HG02943 (cell line): ENCODE data around the gene HSP90AA1.
"Not testable (repeated sequence)": the region's sequence is repeated elsewhere in the genome, so short reads cannot be mapped to it uniquely, and the experiment has no call there.

Experiments
- ATAC-seq: cut with Tn5 transposase; IDR thresholded peaks from one replicate; pipeline ENCODE4 v1.9.1; 2021; ENCODE audit warnings: mild to moderate bottlenecking, low read depth, moderate library complexity; ENCODE audit not compliant: unreplicated experiment

HSP90AA1 gene

GRCh38 chr14:102095231-102095870 lies 8.5 kb upstream of the HSP90AA1 start:
- ATAC-seq: no peak

DNA sequence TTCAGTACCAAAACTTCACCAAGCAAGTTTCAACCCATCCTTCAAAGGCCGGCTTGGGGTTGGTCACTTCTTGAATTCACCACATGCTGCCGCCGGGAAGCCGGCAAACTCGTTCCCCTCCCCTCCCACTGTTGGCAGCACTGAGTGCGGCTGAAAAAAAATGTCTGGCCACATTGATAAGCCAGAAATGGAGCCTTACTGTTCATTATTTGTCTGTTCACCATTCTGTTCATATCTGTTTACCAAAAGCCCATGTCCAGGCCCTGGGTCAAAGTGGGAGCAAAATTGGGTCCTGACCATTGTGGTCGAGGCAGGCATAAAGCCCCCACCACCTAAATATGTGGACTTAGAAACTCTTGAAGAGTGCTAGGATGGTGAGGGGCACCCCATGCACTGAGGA lies 7.3 kb upstream of the HSP90AA1 start:
- ATAC-seq: no peak

DNA sequence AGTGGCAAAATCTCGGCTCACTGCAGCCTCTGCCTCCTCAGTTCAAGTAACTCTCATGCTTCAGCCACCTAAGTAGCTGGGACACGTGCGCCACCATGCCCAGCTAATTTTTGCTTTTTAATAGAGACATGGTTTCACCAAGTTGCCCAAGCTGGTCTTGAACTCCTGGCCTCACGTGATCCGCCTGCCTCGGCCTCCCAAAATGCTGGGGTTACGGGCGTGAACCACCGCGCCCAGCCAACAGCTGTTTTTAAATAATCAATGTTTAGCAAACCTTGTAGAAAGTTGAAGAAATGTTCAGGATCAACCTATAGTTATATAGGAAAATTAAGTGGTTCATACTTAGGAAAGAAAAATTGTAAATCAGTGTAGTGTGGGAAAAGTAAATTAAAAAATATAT lies 6.0 kb upstream of the HSP90AA1 start:
- ATAC-seq: no peak

- no peak for ATAC-seq
These were observed 3.9 kb upstream of the HSP90AA1 start for GRCh38 chr14:102090713-102091112.

DNA sequence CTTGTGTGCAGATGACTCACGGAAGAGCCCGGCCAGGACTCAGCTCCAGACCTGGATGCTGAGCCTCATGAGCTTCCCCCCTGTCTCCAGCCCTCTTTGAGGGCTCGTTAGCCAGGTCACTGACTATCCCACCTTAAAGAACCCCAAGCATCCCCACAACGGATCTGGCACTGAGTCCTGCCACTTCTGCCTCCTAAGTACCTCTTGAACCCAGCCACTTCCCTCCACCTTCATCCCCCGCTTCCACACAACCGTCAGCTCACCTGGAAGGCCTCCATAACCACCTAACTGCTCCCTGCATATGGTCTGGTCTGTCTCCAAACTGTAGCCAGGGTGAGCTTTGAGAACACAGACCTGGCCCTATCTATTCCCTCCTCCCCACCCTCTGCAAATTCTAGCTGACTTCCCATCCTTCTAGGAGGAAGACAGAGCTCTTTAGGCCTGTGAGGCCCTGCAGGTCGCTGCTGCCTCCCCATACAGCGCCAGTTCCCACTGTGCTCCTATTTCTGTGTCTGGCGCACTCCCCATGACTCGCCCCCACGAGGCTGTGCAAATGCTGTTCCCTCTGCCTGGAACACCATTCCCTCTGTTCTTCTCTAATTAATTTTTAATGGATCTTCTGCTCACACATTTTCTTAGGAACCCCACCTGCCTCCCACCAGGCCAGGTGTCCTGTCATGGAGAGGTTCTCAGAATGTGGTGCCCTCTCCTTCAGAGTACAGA lies 2.9 kb upstream of the HSP90AA1 start:
- no peak for ATAC-seq

DNA sequence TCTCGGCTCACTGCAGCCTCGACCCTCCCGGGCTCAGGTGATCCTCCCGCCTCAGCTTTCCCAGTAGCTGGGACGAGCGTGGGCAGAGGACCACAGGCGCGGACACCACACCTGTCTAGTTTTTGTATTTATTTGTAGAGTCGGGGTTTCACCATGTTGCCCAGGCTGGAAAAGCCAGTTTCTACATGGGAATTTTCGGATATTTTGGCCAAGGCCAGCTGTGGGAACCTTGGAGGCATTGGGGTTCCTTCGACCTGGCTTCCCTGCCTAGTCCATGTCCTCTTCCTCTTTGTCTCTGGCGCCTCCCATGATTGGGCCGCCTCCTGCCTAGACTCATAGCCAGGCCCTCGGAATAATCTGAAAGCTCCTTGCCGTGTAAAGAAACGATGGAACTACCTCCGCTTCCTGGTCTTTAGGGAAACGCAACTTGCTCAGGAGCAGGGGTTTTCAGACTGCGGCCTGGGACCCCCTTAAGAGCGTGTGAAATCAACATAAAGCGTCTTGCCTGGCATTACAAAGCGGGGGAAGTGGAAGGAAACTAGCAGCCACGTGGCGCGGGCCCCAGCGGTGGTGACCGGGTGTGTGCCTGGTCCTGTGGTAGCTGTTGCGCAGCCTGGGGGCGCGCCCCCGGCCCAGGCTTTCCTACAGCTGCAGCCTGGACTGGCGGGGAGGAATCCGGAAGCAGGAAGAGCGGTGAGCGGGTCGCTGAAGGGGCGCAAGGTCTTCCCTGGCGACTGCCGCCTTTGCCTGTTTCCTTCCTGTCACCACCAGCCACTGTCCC lies 1.4 kb upstream of the HSP90AA1 start:
- ATAC-seq: no peak

- no peak for ATAC-seq
These were observed 843 bp upstream of the HSP90AA1 start for GRCh38 chr14:102087762-102088011.

DNA sequence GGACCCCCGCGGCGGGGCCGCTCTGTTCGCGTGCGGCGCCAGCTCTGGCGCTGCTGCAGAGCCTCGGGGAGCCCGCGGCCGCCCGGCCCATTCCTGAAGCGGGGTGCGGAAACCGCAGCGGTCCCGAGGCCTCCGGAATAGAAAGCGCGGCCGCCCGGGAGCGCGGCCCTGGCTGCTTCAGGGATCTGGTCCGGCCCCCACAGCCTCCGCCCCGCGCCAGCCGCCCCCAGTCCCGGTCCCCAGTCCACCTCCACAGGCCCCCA lies 204 bp downstream of the HSP90AA1 start:
- ATAC-seq: no peak

GRCh38 chr14:102085948-102086708 lies 716 bp downstream of the HSP90AA1 start:
- ATAC-seq: peak; percentile 28

DNA sequence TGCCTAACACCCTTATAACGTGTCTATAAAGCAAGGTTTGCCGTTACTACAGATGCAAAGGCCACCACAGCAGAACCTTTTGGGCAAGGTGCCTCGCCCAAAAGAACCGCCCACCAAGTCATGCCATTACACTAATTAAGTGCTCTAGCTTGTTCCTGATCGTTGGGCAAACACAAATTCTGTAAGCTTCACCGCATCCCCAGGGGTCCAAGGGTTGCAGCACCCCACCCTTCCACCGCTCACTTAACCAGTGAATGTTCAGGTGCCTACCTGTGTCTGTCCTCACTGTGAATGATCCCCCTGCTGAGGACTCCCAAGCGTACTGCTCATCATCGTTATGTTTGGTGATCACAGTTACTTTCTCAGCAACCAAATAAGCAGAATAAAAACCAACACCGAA lies 1.4 kb downstream of the HSP90AA1 start:
- ATAC-seq: no peak

DNA sequence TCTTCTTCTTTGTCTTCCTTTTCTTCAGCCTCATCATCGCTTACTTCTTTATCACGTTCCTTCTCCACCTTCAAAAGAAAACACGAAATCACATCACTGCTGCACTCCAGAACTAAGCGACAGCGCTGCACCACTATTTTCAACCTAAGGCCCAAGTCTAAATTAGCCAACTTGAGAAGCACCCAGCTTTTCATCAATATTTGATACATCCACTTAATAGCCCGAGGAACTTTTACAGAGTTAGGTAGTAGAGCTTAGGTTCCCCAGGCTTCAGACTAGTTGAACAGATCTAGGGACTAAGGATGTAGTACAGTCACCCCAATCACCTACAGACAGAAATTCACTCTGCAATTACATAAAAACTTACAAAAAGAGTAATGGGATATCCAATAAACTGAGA lies 1.9 kb downstream of the HSP90AA1 start:
- no peak for ATAC-seq

DNA sequence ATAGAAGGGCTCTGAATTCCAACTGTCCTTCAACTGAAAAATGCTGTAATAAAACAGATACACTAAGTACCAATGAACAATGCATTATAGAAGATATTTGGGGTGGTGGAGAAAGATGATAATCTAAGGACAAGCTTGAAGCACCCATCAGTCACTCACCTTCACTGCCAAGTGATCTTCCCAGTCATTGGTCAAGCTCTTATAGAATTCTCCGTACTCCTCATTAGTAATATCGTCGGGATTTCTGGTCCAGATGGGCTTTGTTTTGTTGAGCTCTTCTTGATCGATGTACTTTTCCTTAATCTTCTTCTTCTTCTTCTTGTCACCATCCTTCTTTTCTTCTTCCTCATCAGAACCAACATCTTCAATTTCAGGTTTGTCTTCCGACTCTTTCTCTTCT lies 2.3 kb downstream of the HSP90AA1 start:
- ATAC-seq: not testable (repeated sequence)

DNA sequence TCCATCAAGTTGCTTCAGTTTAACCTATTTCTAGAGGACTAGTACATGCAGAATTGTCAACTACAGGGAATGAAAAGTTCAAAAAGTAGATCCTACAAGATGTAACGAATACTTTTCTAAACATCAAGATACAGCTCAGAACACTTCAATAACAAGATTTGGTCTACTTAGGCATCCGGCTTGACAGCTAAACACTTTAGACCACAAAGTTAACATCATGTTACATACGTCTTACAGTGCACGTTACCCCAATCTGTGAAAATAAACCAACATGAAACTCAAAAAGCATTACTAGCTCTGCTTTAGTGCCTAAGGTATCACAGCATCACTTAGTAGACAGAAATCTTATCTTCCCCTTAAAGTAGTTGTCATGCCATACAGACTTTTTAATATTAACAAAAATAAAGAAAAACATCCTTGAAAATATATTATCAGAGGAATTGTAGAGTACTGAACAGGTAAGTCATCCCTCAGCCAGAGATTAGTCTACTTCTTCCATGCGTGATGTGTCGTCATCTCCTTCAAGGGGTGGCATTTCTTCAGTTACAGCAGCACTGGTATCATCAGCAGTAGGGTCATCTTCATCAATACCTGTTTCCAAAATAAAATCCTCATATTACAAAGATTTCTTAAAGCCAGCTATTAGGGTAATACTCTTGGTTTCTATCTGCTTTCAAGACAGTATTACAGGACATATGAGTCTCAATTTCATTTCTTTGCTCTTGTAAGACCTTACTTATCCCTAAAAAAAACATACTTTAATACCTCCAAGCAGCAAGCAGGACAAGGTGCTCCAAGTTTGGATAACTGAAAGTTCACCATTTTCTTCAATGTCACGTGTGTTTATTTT lies 5.4 kb downstream of the HSP90AA1 start:
- no peak for ATAC-seq

GRCh38 chr14:102080183-102081080 lies 6.4 kb downstream of the HSP90AA1 start:
- ATAC-seq: no peak

DNA sequence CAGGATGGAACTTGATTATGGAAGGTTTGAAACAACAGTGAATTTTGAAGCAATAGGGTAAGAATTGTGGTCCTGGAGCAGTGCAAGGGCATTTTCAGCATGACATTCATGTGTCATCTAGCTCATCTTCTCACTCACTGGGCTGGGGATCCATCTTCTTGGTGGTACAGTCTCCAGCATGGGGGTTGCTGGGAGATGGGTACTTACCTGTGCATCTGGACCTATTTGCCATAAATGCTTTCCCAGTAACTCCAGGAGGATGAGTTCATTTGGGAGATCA lies 7.2 kb downstream of the HSP90AA1 start:
- no peak for ATAC-seq

DNA sequence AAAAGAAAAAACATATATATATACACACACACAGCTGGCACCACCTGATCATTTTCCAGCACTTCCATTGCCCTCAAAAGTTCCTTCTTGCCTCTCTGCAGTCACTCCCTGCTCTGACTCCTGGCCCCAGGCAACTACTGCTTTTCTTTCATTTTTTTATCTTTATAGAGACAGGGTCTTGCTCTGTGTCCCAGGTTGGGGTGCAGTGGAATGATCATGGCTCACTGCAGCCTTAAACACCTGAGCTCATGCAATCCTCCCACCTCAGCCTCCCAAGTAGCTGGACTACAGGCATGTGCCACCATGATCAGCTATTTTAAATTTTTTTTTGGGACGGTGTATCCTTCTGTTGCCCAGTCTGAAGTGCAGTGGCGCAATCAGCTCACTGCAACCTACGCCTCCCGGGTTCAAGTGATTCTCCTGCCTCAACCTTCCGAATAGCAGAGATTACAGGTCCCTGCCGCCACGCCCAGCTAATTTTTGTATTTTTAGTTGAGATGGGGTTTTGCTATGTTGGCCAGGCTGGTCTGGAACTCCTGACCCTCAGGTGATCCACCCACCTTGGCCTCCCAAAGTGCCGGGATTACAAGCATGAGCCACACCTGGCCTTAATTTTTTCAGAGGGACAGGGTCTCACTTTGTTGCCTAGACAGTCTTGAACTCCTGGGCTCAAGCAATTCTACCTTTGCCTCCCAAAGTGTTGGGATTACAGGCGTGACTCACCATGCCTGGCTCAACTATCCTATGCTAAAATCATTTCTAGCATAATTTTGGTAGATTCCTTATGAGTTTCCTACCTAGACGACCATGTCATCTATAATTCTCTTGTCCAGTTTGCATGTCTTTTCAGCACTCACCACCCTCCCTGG lies 7.8 kb downstream of the HSP90AA1 start:
- ATAC-seq: no peak

DNA sequence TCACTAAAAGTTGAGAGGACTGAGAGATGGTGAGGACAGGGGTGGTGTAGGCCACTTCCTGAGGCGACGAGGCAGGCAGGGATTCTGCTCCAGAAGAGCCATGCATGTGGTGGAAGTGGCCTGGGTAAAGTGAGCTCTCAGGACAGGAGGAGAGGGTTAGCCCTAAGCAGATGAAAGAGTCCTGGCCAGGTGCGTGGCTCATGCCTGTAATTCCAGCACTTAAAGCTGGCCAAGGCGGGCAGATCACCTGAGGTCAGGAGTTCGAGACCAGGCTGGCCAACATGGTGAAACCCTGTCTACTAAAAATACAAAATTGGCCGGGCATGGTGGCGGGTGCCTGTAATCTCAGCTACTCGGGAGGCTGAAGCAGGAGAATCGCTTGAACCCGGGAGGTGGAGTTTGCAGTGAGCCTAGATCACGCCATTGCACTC lies 8.5 kb downstream of the HSP90AA1 start:
- not testable (repeated sequence) for ATAC-seq

GRCh38 chr14:102077382-102077709 lies 9.5 kb downstream of the HSP90AA1 start:
- ATAC-seq: no peak

GRCh38 chr14:102075155-102075554 lies 11.7 kb downstream of the HSP90AA1 start:
- ATAC-seq: no peak
